Middle frontal gyrus (tissue), 1 donor: Measurements from ENCODE around the gene TUBGCP5.
"Not testable (repeated sequence)": the region's sequence is repeated elsewhere in the genome, so short reads cannot be mapped to it uniquely, and the experiment has no call there.

Experiments
- DNase-seq: peaks from one replicate; pipeline ENCODE4 v3.0.0-alpha.2; 2015; ENCODE audit warnings: low spot score; ENCODE audit errors: extremely low spot score

Gene TUBGCP5

GRCh38 chr15:23043535-23043934, 4.2 kb upstream of the TUBGCP5 start:
- not testable (repeated sequence) for DNase-seq

GRCh38 chr15:23041736-23042135, 2.4 kb upstream of the TUBGCP5 start:
- not testable (repeated sequence) for DNase-seq

- DNase-seq: no peak
Measured at GRCh38 chr15:23039917-23040281, 530 bp upstream of the TUBGCP5 start.

- no peak for DNase-seq
Measured at GRCh38 chr15:23038726-23039142, 635 bp downstream of the TUBGCP5 start.

GRCh38 chr15:23035964-23036566, 3.3 kb downstream of the TUBGCP5 start:
- DNase-seq: no peak

GRCh38 chr15:23033979-23034378, 5.4 kb downstream of the TUBGCP5 start:
- no peak for DNase-seq

- DNase-seq: no peak
Measured at GRCh38 chr15:23026218-23026617, 13.2 kb downstream of the TUBGCP5 start.

- no peak for DNase-seq
Measured at GRCh38 chr15:23022156-23022555, 17.2 kb downstream of the TUBGCP5 start.

- no peak for DNase-seq
Measured at GRCh38 chr15:23014394-23015000, 24.9 kb downstream of the TUBGCP5 start.

- DNase-seq: no peak
Measured at GRCh38 chr15:23013681-23014080, 25.7 kb downstream of the TUBGCP5 start.

- DNase-seq: not testable (repeated sequence)
Measured at GRCh38 chr15:23012616-23013015, 26.8 kb downstream of the TUBGCP5 start.

GRCh38 chr15:23003736-23004135, 35.6 kb downstream of the TUBGCP5 start:
- DNase-seq: no peak

GRCh38 chr15:23002920-23003319, 36.4 kb downstream of the TUBGCP5 start:
- no peak for DNase-seq

- DNase-seq: no peak
Measured at GRCh38 chr15:22995795-22996194, 43.6 kb downstream of the TUBGCP5 start.

GRCh38 chr15:22992024-22992326, 47.4 kb downstream of the TUBGCP5 start:
- DNase-seq: no peak

GRCh38 chr15:22989576-22990477, 49.5 kb downstream of the TUBGCP5 start:
- DNase-seq: no peak

GRCh38 chr15:22988811-22989210, 50.6 kb downstream of the TUBGCP5 start:
- no peak for DNase-seq

- DNase-seq: not testable (repeated sequence)
Measured at GRCh38 chr15:22981931-22982330, 57.4 kb downstream of the TUBGCP5 start.

- no peak for DNase-seq
Measured at GRCh38 chr15:22981051-22981840, 58.1 kb downstream of the TUBGCP5 start.

- DNase-seq: peak; percentile 35
Measured at GRCh38 chr15:22980189-22981050, 58.9 kb downstream of the TUBGCP5 start, which contains the start of gene CYFIP1. Gene CYFIP1 (minus strand): TSS chr15:22980368. CDS start chr15:22947285, 33,083 bp downstream.
